Activated CD8-positive, alpha-beta memory T cell treated with anti-CD3 and anti-CD28 coated beads, Interleukin-2, amount 50 U/mL, for 1 hour (primary cell): Measurements from ENCODE around the gene MGAT5B.

Experiments used
- DNase-seq: peaks from one replicate; pipeline ENCODE4 v3.0.0-alpha.2; 2020; ENCODE audit errors: extremely low read depth

Gene MGAT5B

DNA sequence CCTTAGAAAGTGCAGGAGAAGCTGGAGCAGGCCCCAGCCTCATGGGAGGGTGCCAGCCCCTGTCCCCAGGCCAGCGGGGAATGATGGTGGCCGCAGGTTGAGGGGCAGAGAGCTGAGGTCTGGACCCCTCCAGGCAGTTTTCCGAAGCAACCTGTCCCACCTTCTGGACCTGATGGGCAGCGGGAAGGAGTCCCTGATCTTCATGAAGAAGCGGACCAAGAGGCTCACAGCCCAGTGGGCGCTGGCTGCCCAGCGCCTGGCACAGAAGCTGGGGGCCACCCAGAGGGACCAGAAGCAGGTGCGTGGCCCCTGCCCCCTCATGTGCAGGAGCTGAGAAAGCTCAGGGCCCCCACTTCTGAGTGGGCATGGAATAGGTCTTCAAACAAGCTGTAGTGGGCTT is 36.8 kb downstream of the MGAT5B start:
- DNase-seq: no peak

- DNase-seq: no peak
Measured at GRCh38 chr17:76905836-76906235, 37.6 kb downstream of the MGAT5B start.

GRCh38 chr17:76906463-76906862 is 38.3 kb downstream of the MGAT5B start:
- no peak for DNase-seq

DNA sequence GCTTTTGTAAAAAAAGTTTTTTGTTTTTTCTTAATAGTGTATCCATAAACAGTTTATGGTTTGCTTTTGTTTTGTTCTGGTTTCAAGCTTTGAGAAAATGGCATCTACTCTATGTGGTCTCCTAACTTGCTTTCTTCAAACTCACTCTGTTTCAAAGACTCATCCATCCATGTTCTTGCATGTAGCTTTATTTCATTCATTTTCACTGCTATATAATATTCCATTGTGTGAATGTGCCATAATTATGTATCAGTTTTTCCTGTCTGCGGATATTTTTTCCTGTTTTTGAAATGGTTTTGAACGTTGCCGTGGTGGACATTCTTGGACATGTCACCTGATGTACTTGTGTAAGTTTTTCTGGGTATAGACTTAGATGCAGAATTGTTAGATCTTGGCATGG is 39.1 kb downstream of the MGAT5B start:
- DNase-seq: no peak

DNA sequence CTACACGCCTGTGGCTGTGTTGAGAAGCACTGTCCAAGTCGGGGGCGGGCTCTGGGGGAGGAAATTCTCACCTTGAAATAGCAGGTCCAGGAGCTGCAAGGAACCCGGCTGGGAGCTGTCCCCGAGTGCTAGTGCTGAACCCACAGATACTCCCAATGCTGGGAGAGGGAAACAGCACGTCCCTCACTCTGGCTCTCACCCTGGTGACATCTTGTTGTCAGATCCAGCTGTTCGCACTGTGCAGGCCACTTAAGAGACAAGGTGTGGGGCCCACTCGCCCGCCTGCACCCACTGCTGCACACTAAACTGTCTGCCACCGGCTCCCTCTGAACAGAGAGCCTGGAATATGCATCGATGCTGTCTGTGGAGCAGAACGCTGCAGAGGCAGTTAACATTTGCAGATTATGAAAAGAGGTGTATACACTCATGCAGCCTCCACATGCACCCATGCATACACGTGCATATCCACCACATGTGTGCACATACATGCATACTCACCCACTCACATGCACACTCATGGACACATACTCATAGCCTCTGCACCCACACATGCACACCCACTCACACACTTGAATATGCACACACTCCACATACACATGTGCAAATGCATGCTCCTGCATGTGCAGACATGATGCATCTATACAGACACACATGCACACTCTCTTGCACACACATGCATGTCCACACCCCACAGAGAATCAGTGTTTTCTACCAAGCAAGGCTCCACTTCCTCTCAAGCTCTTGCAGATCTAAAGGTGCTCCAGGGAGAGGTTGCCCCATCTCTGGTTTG is 42.0 kb downstream of the MGAT5B start:
- no peak for DNase-seq

- DNase-seq: no peak
Measured at GRCh38 chr17:76911299-76912017, 43.3 kb downstream of the MGAT5B start.

- DNase-seq: no peak
Measured at GRCh38 chr17:76912421-76913164, 44.4 kb downstream of the MGAT5B start.

GRCh38 chr17:76914937-76915336 is 46.7 kb downstream of the MGAT5B start:
- DNase-seq: no peak

- no peak for DNase-seq
Measured at GRCh38 chr17:76915840-76916510, 47.8 kb downstream of the MGAT5B start.

GRCh38 chr17:76917829-76918228 is 49.6 kb downstream of the MGAT5B start:
- DNase-seq: no peak

GRCh38 chr17:76918811-76919210 is 50.6 kb downstream of the MGAT5B start:
- no peak for DNase-seq

DNA sequence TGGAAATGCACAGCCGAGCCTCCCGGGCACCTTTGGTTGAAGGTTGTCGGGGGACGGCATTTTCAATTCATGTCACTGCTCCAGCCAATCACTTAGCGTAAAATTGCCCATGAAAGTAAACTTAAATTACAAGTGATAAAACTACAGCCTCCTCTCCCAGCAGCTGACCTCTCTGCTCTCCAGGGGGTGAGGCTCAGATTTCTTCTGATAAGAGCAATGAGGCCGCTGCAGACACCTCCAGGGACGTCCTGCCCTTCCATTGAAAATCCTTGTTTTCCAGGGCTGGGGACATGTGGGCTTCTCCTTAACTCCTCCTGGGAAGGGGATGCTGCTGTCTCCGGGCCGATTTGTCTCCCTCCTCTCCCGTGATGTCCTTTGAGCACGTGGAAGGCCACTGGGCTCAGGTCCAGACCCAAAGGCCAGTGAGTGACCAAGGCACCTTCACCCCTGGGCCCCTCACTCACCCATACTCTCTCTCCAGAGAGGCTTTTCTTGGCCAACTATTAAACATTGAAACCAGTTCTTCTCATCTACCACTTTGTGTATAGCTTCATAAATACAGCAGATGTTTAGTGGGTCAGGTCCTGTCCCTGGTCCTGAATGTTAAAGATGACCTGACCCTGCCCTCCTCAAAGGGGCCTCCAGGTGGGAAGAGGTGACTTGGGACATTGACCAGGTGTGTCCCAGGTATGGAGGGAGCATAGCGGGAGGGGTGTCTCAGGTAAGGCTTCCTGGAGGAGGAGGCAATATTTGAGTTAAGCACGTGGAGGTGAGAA is 52.3 kb downstream of the MGAT5B start:
- DNase-seq: no peak

DNA sequence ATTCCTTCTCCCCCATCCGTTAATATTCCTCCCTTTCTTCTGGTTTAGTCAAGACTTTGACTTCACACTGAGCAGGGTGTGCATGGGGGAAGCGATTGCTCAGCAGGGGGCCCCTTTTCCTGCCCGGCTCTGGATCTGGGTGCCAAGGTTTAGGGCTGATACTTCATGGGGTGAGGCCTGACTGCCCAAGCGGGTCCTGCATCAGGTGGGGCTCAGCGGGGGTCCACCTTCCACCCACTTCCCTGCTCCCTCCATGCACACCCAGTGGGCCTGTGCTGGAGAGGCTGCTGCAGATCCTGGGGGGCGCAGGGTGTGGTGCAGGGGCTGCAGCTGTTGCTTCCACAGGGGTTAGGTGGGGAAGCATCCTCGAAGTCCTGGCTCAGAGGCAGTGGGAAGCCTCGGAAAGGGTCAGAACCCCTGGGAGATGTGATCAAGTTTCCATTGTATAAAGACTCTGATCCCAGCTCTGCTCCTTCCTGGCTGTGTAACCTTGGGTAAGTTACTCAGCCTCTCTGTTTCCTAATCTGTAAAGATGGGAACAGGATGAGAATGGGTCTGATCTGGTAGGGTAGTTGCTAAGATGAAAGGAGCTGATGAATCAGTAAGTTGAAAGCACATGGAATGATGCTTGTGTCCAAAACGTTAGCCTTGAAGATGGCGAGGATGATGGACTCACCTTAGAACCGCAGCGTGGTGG is 53.3 kb downstream of the MGAT5B start:
- no peak for DNase-seq

GRCh38 chr17:76922084-76922483 is 53.9 kb downstream of the MGAT5B start:
- DNase-seq: no peak

GRCh38 chr17:76922967-76923366 is 54.8 kb downstream of the MGAT5B start:
- no peak for DNase-seq

GRCh38 chr17:76923491-76923890 is 55.3 kb downstream of the MGAT5B start:
- DNase-seq: no peak

GRCh38 chr17:76924345-76925342 is 56.4 kb downstream of the MGAT5B start:
- DNase-seq: no peak

DNA sequence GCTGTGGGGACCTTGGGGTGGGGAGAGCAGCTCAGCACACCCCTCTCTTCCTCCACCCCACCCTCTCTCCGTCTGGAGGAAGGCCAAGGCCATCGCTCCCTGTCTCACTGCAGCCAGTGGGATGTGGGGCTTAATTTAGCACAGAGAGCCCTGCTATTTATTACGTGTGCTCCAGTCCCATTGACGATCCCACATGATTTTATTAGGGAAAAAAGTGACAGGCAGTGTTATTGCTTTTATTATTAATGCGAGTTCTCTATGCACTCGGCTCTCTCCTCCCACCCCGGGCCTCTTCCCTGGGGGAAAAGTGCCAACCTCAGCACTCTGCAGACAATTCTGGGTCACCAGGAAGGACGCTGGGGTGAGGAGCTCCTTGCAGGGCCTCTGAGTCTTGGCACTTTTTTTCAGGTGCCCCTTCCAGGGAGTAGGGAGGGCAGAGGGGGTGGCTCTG is 57.3 kb downstream of the MGAT5B start:
- no peak for DNase-seq

DNA sequence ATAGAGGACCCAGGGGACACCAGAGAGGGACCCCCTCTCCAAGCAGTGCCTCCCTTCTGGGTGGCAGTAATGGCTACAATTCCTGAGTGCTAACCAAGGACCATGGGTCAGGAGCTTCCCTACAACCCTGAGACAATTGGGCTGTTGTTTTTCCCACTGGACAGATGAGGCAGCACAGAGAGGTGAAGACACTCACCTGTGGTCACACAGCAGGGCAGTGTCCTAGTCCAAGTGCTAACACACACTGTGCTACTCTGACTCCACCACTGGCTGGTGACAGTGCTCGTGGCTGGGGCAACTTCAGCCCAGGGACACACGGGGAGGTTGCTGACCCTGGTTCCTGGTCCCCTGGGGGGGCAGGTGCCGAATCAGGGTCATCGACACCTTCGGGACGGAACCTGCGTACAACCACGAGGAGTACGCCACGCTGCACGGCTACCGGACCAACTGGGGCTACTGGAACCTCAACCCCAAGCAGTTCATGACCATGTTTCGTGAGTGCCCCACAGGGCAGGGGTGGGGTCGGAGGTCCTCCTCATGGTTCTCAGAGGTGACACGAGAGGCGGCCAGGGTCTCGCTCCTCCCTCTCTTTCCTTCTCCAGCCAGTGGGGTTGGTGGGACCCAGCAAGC is 58.1 kb downstream of the MGAT5B start:
- DNase-seq: no peak
